Ovary (tissue), 3 donors: ENCODE measurements around the gene CDK7.

Experiments used
- POLR2A ChIP-seq: fragments of 450-650 bp; IDR thresholded peaks from one replicate; pipeline ENCODE4 v1.6.1; 2017; ENCODE audit warnings: antibody characterized with exemption, mild to moderate bottlenecking, moderate library complexity
- TF ChIP-seq, protein P1 (sequence below), 3 donors: fragments of 450-650 bp in 2 of 3; fragments of 200-600 bp in 1 of 3; IDR thresholded peaks; one replicate each; pipeline versions ENCODE4 v1.5.1 to v1.8.0; 2016 to 2022; ENCODE audit warnings: antibody characterized with exemption in 3 of 3, mild to moderate bottlenecking in 1 of 3
- donor health status: DM: no; HTN: no; CAD: no.

DNA sequence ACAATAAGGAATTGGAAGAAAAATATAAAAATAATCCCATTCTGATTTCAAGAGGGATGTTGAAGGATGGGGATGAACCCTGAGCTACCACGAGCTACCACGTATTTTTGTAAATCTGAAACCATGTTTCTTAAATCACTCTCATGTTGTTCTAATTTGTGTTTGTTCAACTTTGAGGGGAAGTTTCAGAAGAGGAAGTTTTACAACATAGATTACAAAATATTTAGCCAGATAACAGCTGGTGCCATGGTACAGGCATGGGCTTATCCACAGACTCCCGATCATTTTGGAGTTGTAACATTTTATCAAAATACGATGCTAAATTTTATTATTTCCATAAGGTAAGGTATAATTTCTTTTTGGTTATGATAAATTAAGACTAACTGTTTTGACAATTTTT is 82.7 kb downstream of the CDK7 start:
- TF ChIP-seq, protein P1, sequence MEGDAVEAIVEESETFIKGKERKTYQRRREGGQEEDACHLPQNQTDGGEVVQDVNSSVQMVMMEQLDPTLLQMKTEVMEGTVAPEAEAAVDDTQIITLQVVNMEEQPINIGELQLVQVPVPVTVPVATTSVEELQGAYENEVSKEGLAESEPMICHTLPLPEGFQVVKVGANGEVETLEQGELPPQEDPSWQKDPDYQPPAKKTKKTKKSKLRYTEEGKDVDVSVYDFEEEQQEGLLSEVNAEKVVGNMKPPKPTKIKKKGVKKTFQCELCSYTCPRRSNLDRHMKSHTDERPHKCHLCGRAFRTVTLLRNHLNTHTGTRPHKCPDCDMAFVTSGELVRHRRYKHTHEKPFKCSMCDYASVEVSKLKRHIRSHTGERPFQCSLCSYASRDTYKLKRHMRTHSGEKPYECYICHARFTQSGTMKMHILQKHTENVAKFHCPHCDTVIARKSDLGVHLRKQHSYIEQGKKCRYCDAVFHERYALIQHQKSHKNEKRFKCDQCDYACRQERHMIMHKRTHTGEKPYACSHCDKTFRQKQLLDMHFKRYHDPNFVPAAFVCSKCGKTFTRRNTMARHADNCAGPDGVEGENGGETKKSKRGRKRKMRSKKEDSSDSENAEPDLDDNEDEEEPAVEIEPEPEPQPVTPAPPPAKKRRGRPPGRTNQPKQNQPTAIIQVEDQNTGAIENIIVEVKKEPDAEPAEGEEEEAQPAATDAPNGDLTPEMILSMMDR (IDR thresholded peaks at IDR 0.05), result no peak
- no peak for TF ChIP-seq POLR2A
